Measurements from ENCODE around the gene GNG13.
"Not testable (repeated sequence)": the region's sequence is repeated elsewhere in the genome, so short reads cannot be mapped to it uniquely, and the experiment has no call there.

The GNG13 gene

DNA sequence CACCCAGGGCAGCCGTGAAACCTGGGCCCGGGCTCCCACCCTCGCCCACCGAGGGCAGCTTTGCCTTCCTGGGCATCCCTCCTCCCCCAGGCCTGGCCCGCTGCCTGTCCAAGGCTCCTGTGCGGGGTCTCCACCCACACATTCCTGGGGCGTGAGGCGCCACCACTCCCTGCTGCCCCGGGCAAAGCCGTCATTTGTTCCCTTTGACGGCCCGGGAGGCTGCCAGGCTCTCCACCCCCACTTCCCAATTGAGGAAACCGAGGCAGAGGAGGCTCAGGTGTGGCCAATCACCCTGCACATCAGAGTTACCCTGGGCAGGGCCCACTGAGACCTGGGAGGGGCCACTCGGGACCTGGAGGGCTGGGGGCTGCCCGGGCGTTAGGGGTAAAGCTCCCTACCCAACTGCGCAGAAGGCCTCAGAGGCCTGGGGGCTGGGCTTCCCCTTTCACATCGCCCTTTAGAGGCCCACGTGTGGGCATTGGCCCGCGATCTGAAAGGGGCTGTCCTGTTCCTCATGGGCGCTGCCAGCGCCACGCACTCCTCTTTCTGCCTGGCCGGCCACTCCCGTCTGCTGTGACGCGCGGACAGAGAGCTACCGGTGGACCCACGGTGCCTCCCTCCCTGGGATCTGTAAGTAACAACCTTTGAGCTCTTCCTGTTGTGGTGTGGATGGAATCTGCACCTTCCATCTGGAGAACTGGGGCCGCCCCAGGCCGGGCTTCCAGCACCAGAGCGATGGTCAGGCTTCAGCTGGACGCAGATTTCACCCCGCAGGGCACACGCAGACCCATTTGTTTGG is 39.8 kb downstream of the GNG13 start, which contains the start of gene MSLN:
TSS of gene MSLN (plus strand) at position 190 of the 799 bp plus-strand sequence. CDS start 1,947 bp downstream, outside the sequence.
- DNase-seq (ENCODE audit: low spot score): no peak
- Histone ChIP-seq H3K4me3 (no peak within 1 kb of the TSS), H3K27ac (no peak within 1 kb of the TSS)
- TF ChIP-seq, protein P1, sequence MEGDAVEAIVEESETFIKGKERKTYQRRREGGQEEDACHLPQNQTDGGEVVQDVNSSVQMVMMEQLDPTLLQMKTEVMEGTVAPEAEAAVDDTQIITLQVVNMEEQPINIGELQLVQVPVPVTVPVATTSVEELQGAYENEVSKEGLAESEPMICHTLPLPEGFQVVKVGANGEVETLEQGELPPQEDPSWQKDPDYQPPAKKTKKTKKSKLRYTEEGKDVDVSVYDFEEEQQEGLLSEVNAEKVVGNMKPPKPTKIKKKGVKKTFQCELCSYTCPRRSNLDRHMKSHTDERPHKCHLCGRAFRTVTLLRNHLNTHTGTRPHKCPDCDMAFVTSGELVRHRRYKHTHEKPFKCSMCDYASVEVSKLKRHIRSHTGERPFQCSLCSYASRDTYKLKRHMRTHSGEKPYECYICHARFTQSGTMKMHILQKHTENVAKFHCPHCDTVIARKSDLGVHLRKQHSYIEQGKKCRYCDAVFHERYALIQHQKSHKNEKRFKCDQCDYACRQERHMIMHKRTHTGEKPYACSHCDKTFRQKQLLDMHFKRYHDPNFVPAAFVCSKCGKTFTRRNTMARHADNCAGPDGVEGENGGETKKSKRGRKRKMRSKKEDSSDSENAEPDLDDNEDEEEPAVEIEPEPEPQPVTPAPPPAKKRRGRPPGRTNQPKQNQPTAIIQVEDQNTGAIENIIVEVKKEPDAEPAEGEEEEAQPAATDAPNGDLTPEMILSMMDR (IDR thresholded peaks at IDR 0.05): no peak

- Histone ChIP-seq H3K4me3 (no peak overlapping the region), H3K27ac (no peak overlapping the region)
- TF ChIP-seq, protein P1 (IDR thresholded peaks at IDR 0.05): no peak
- DNase-seq (ENCODE audit: low spot score): no peak
Observed at GRCh38 chr16:760065-760464, 40.5 kb downstream of the GNG13 start.

- TF ChIP-seq, protein P1 (IDR thresholded peaks at IDR 0.05): no peak
Observed at GRCh38 chr16:759110-759910, 41.2 kb downstream of the GNG13 start.

DNA sequence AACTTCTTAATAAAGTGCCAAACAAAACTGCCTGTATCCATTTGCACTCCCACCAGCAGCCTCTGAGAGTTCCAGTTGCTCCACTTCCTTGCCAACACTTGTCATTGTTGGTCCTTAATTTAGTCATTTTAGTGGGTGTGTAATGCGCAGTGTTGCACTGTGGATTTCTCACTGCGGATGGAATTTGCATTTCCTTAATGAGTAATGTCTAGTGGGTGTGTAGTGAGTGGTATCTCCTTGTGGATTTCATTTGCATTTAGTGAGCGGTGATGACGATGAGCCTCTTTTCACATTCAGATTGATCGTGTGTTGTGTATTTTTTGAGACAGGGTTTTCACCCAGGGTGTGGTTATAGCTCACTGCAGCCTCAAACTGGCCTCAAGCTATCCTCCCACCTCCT is 44.1 kb downstream of the GNG13 start:
- TF ChIP-seq, protein P1 (IDR thresholded peaks at IDR 0.05): no peak
- no peak for DNase-seq (ENCODE audit: low spot score)

More at GRCh38 chr16:759110-759910, 41.2 kb downstream of the GNG13 start:
- DNase-seq (ENCODE audit: low spot score): no peak
- Histone ChIP-seq H3K27ac (no peak overlapping the region), H3K4me3 (no peak overlapping the region)

GRCh38 chr16:754656-755055 is 45.9 kb downstream of the GNG13 start:
- TF ChIP-seq, protein P1 (IDR thresholded peaks at IDR 0.05): no peak
- H3K4me3 ChIP-seq: no peak overlapping the region
- DNase-seq (ENCODE audit: low spot score): no peak
- no peak overlapping the region for H3K27ac ChIP-seq

More for the DNA sequence above, 44.1 kb downstream of the GNG13 start:
- Histone ChIP-seq H3K27ac (no peak overlapping the region), H3K4me3 (no peak overlapping the region)

- not testable (repeated sequence) for DNase-seq (ENCODE audit: low spot score); H3K27ac ChIP-seq
Observed at GRCh38 chr16:754121-754607, 46.4 kb downstream of the GNG13 start.

DNA sequence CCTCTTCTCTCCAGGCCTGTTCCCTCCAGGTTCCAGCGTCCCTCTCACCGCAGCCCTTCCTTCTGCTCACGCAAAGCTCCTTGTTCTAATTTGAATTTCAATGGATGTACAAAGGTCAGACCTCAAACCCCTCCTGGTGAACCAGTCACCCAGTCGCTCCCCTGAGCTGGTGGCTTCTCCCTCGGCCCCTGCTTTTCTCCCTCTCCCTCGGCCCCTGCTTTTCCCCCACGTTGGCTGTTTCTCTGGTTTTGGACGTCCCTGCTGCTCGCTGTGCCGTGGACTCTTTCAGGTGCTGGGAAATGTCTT is 48.6 kb downstream of the GNG13 start:
- TF ChIP-seq, protein P1 (IDR thresholded peaks at IDR 0.05): no peak
- Histone ChIP-seq H3K4me3 (no peak overlapping the region), H3K27ac (no peak overlapping the region)
- DNase-seq (ENCODE audit: low spot score): no peak

More at GRCh38 chr16:754121-754607, 46.4 kb downstream of the GNG13 start:
- not testable (repeated sequence) for H3K4me3 ChIP-seq

Data from coronary artery (tissue), 2 donors.